GM13977 (cell line): ENCODE measurements around the gene GTF2E1.
A peak's percentile ranks its signal among the peaks of the same experiment; 100 is the strongest.

Experiments
- DNase-seq: peaks from one replicate; pipeline ENCODE4 v3.0.0; 2012; ENCODE audit warnings: low spot score
- CTCF ChIP-seq: IDR thresholded peaks from 2 replicates; pipeline ENCODE4 v1.5.1; 2012; ENCODE audit warnings: mild to moderate bottlenecking, control low read depth; ENCODE audit not compliant: insufficient read depth; ENCODE audit errors: extremely low read depth, missing control alignments
- in situ Hi-C: fragments of 300-500 bp; cut with MboI; formaldehyde crosslinking; loops from one replicate; pipeline ENCODE4 v1.12.0; 2022; ENCODE audit warnings: low sequenced_read_pairs, low pct_unique_long_range_greater_than_20kb, mixed read lengths, inconsistent platforms; ENCODE audit not compliant: unreplicated experiment

Gene GTF2E1

GRCh38 chr3:120742198-120742848, at the start of gene GTF2E1, which contains the start of gene RABL3:
TSS of gene GTF2E1 (plus strand) at chr3:120742744. CDS start at chr3:120750553, 7,809 bp downstream.
TSS of gene RABL3 (minus strand) at chr3:120742516. CDS start at chr3:120742507, 9 bp downstream.
- in situ Hi-C loops, result no loop called here
- peak; percentile 97 for DNase-seq
- TF ChIP-seq CTCF, result no peak

DNA sequence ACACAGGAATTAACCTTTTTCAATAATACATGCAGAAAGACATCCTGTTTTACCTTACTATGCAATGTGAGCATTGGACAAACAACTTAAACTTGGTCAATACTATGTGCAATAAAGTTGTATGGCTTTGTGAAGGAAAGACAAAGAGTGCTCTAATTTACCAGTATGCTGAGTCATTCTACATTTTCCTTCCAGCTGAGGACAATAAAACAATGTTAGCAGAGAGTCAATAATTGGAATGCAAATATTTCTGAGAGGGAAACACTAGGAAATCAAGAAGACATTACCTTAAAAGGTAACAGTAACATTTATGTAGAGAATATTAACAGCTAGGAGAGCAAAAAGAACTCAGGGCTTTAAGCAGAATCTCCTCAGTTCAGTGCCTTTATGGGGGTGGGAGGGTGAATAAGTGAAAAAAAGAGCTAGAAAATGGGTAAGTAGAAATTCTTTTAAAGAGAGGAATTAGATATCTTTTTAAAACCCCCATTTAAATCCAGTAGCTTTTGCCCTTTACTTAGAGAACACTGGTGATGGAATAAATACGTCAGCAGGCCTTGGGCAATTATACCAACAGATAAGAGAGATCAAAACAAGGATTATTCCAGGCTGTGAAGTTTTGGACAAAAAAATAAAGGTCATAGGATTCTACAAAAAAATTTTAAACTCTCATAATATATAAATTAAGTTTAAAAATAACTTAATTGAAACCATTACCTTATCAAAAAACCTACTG, 48.9 kb upstream of the GTF2E1 start:
- no peak for DNase-seq
- in situ Hi-C loops, result no loop called here
- no peak for TF ChIP-seq CTCF

DNA sequence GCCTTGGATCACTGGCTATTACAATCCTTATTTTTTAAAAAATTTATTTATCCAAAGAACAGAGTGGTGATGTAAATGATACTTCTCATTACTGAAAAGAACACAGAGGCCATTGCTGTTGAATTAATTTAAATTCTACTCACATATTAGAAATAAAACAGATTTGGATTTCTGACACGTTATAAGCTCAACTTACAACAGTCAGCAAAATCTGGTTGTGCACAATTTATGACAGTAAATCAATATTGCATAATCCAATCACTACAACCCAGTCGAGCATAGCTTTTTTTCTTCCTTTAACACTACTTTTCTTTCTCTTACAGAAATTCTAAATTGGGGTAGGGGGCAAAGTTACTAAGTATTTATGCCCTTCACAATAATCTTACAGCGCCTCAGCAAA, 43.2 kb upstream of the GTF2E1 start:
- in situ Hi-C loops, result no loop called here
- no peak for DNase-seq
- no peak for TF ChIP-seq CTCF

DNA sequence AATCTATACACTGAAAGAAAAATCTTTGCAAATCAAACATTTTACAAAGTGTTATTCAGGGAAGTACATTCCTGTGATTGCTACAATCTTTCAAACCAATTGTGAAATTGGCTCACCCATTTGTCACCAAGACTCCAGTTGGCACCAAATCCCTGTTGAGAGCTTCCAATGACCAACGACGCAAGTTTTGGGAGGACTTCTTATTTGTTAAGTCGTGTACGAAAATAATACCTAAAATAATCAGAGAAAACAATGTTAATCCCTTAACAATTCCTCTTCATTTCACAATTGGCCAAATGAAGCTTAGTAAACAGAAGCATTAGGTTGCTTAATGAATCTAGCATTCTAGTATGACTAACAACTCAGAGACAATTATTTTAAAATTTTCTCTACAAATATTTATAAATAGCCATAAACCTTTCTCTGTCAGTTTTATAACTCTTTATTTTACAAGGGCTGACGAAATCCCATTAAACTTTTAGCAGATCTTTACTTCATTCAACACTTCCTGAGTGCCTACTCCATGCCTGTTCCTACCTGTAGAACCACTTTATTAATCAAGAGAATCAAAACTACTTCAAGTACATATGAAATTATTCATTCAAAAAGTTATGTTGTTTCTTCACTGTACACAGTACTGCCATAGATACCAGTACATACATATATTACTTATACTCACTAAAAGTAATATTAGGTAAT, 36.5 kb upstream of the GTF2E1 start:
- no peak for TF ChIP-seq CTCF
- no peak for DNase-seq
- in situ Hi-C loops, result no loop called here

GRCh38 chr3:120706950-120707349, 35.6 kb upstream of the GTF2E1 start:
- no peak for DNase-seq
- no peak for TF ChIP-seq CTCF
- in situ Hi-C loops, result no loop called here

GRCh38 chr3:120708408-120708807, 34.1 kb upstream of the GTF2E1 start:
- in situ Hi-C loops, result no loop called here
- peak; percentile 6 for DNase-seq
- TF ChIP-seq CTCF, result no peak
